ENCODE results near the gene TTC13. TPM values are rescaled to one million over a fixed set of nuclear protein-coding genes. Genes with fewer than 3 reads are reported as not detected.

Gene TTC13
- total and polyA plus RNA-seq, 2 of the 4 experiments (the other 2 are of a cell fraction): 6.1 to 9.1 TPM

- H2BK15ac ChIP-seq (ENCODE audit: low read depth, low read length): no peak overlapping the region
- no peak overlapping the region for H3K4ac ChIP-seq (ENCODE audit: low read depth, low read length)
- no peaks in the 10 kb centered on the region for H3K27me3 ChIP-seq (ENCODE audit: control insufficient read depth, insufficient read depth, low read length)
- no peak overlapping the region for H2AFZ ChIP-seq (replicated peaks; ENCODE audit: low read length, poor library complexity)
- no TSS peak for BruUV-seq (replicated peaks)
- no peak overlapping the region for H3K4me2 ChIP-seq (ENCODE audit: low read depth, low read length)
- DNase-seq: no peak
- peaks cover 4 to 13% of the 10 kb centered on the region in 2 experiments; a peak in 2 of 4 replicates for H3K79me1 ChIP-seq (ENCODE audit: low read depth in 1 of 2, low read length in 2 of 2)
- no peak overlapping the region for H3K18ac ChIP-seq (ENCODE audit: low read depth, low read length)
- H3K4me1 ChIP-seq (ENCODE audit: control insufficient read depth, insufficient read depth, low read length): no peaks in the 10 kb centered on the region
- H4K91ac ChIP-seq (ENCODE audit: insufficient read depth, low read depth, low read length): no peak overlapping the region
- dilution Hi-C loops (cut with HindIII; ENCODE audit: low sequenced_read_pairs, unreplicated experiment) (no loop called here), in situ Hi-C loops (cut with MboI; ENCODE audit: low sequenced_read_pairs) (no loop called here), intact Hi-C loops (cut with micrococcal nuclease) (no loop called here)
- 100% methylated on average over 1 of the region's 5 CpGs; no CpG with 5 or more reads in 1 of the 2 experiments for WGBS, 2 experiments (ENCODE audit: extremely low coverage in 2 of 2, insufficient read length in 1 of 2)
- no peaks in the 10 kb centered on the region for H3K9me3 ChIP-seq (ENCODE audit: control insufficient read depth, insufficient read depth, low read length)
- no peak overlapping the region for H4K5ac ChIP-seq (ENCODE audit: low read depth, low read length)
- H3K14ac ChIP-seq (replicated peaks; ENCODE audit: low read depth, low read length): no peak overlapping the region
- no peak overlapping the region for H2BK120ac ChIP-seq (ENCODE audit: low read depth, low read length)
- no peak overlapping the region for H3K9ac ChIP-seq (ENCODE audit: low read depth, low read length)
- H3K9me1 ChIP-seq (ENCODE audit: insufficient read depth, low read length): peaks cover 4% of the 10 kb centered on the region; the same call in 1 of the 2 replicates
- no peaks in the 10 kb centered on the region for H3K36me3 ChIP-seq (ENCODE audit: control insufficient read depth, insufficient read depth, low read length)
- no peak overlapping the region for H3K4me3 ChIP-seq (ENCODE audit: insufficient read depth, low read depth, low read length)
- no peak overlapping the region for H3K56ac ChIP-seq (ENCODE audit: extremely low read depth, insufficient read depth, low read length)
- H2BK5ac ChIP-seq (ENCODE audit: low read depth, low read length, poor library complexity, severe bottlenecking): no peak overlapping the region
- H2AK5ac ChIP-seq (ENCODE audit: low read depth, low read length): no peak overlapping the region
- no peak for TF ChIP-seq FOS (IDR thresholded peaks at IDR 0.05; ENCODE audit: low read depth, low read length)
- TF ChIP-seq, protein P1, sequence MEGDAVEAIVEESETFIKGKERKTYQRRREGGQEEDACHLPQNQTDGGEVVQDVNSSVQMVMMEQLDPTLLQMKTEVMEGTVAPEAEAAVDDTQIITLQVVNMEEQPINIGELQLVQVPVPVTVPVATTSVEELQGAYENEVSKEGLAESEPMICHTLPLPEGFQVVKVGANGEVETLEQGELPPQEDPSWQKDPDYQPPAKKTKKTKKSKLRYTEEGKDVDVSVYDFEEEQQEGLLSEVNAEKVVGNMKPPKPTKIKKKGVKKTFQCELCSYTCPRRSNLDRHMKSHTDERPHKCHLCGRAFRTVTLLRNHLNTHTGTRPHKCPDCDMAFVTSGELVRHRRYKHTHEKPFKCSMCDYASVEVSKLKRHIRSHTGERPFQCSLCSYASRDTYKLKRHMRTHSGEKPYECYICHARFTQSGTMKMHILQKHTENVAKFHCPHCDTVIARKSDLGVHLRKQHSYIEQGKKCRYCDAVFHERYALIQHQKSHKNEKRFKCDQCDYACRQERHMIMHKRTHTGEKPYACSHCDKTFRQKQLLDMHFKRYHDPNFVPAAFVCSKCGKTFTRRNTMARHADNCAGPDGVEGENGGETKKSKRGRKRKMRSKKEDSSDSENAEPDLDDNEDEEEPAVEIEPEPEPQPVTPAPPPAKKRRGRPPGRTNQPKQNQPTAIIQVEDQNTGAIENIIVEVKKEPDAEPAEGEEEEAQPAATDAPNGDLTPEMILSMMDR (conservative IDR thresholded peaks at IDR 0.05; ENCODE audit: low read depth, low read length): no peak
- no peak for TF ChIP-seq MAZ (IDR thresholded peaks at IDR 0.05; ENCODE audit: borderline replicate concordance, low read depth, low read length)
- no peak for TF ChIP-seq RCOR1 (IDR thresholded peaks at IDR 0.05; ENCODE audit: insufficient replicate concordance, low read length)
- no peak for TF ChIP-seq MAFK (IDR thresholded peaks at IDR 0.05; ENCODE audit: low read depth, low read length)
- no peak for TF ChIP-seq CHD1 (IDR thresholded peaks at IDR 0.05; ENCODE audit: low read depth, low read length)
- TF ChIP-seq SMC3 (IDR thresholded peaks at IDR 0.05; ENCODE audit: low read depth, low read length): no peak
- TF ChIP-seq POLR2A (IDR thresholded peaks at IDR 0.05; ENCODE audit: low read depth, low read length): no peak
- TF ChIP-seq RAD21 (IDR thresholded peaks at IDR 0.05; ENCODE audit: low read length): no peak
- no peak for TF ChIP-seq USF2 (IDR thresholded peaks at IDR 0.05; ENCODE audit: low read depth, low read length)
- TF ChIP-seq NFE2L2 (IDR thresholded peaks at IDR 0.05; ENCODE audit: low read depth, low read length): no peak
- no peak for TF ChIP-seq RFX5 (IDR thresholded peaks at IDR 0.05; ENCODE audit: low read depth, low read length)
- TF ChIP-seq CEBPB (IDR thresholded peaks at IDR 0.05; ENCODE audit: low read depth, low read length): no peak
- no peak for TF ChIP-seq BHLHE40 (IDR thresholded peaks at IDR 0.05; ENCODE audit: low read depth, low read length)
- no peak for TF ChIP-seq MXI1 (IDR thresholded peaks at IDR 0.05; ENCODE audit: borderline replicate concordance, low read depth, low read length)
- no peak for TF ChIP-seq ELK1 (IDR thresholded peaks at IDR 0.05; ENCODE audit: borderline replicate concordance, low read depth, low read length)
- CTCF ChIA-PET: no interaction called here
- no peak overlapping the region for H3K27ac ChIP-seq (ENCODE audit: insufficient read depth, low read length)
- H4K8ac ChIP-seq (ENCODE audit: low read depth in 2 of 2, low read length in 2 of 2): no peak overlapping the region
- no peak overlapping the region for H3K23ac ChIP-seq (ENCODE audit: low read depth, low read length)
- H2BK20ac ChIP-seq (ENCODE audit: low read depth, low read length): no peak overlapping the region
- H4K20me1 ChIP-seq (ENCODE audit: insufficient read depth, low read length): no peaks in the 10 kb centered on the region
- POLR2A ChIA-PET (ENCODE audit: unreplicated experiment): no interaction called here
- no peak overlapping the region for H2AK9ac ChIP-seq (replicated peaks; ENCODE audit: low read depth, low read length, poor library complexity)
- ATAC-seq (ENCODE audit: low read depth): no peak
Observed at GRCh38 chr1:230965535-230965934, 13.1 kb downstream of the TTC13 start.
